Glutamatergic neuron (in vitro differentiated cells): Measurements from ENCODE around the gene KRCC1. TPM values are rescaled to one million over a fixed set of nuclear protein-coding genes. Genes with fewer than 3 reads are reported as not detected.

ENCODE experiments used
- DNase-seq: peaks from one replicate; pipeline ENCODE4 v3.0.0; 2022
- H3K27ac Mint-ChIP-seq: one replicate; pipeline ENCODE4 v1.8.0; 2020; ENCODE audit warnings: mild to moderate bottlenecking, mixed read lengths, inconsistent platforms; ENCODE audit not compliant: unreplicated experiment
- H3K27me3 Mint-ChIP-seq: one replicate; pipeline ENCODE4 v1.8.0; 2020; ENCODE audit warnings: mild to moderate bottlenecking, moderate library complexity, mixed read lengths, inconsistent platforms; ENCODE audit not compliant: unreplicated experiment
- H3K36me3 Mint-ChIP-seq: one replicate; pipeline ENCODE4 v1.8.0; 2020; ENCODE audit warnings: mild to moderate bottlenecking, mixed read lengths, inconsistent platforms; ENCODE audit not compliant: unreplicated experiment
- H3K4me1 Mint-ChIP-seq: one replicate; pipeline ENCODE4 v1.8.0; 2020; ENCODE audit warnings: mild to moderate bottlenecking, low read depth, mixed read lengths, inconsistent platforms; ENCODE audit not compliant: unreplicated experiment
- H3K4me3 Mint-ChIP-seq: one replicate; pipeline ENCODE4 v1.8.0; 2020; ENCODE audit warnings: mild to moderate bottlenecking, mixed read lengths, inconsistent platforms; ENCODE audit not compliant: unreplicated experiment
- H3K9me3 Mint-ChIP-seq: one replicate; pipeline ENCODE4 v1.8.0; 2020; ENCODE audit warnings: mild to moderate bottlenecking, moderate library complexity, mixed read lengths, inconsistent platforms; ENCODE audit not compliant: unreplicated experiment
- total RNA-seq: library from RNA; stranded (reverse); fragmentation: NEBNext Ultra II Directional; extraction: Animal tissue kit (Norgen Biotek cat#: 25700); gene quantifications from one replicate; pipeline ENCODE4 v1.2.1, GENCODE V29; 2021; ENCODE audit not compliant: unreplicated experiment
- TF ChIP-seq, protein P1 (sequence below): fragments of 200-600 bp; sonication (generic); IDR thresholded peaks from one replicate; pipeline ENCODE4 v1.5.0; 2021; ENCODE audit not compliant: partially characterized antibody, unreplicated experiment

KRCC1 gene
- total RNA-seq, 1 donor from 2014 or later = 8.0 TPM

DNA sequence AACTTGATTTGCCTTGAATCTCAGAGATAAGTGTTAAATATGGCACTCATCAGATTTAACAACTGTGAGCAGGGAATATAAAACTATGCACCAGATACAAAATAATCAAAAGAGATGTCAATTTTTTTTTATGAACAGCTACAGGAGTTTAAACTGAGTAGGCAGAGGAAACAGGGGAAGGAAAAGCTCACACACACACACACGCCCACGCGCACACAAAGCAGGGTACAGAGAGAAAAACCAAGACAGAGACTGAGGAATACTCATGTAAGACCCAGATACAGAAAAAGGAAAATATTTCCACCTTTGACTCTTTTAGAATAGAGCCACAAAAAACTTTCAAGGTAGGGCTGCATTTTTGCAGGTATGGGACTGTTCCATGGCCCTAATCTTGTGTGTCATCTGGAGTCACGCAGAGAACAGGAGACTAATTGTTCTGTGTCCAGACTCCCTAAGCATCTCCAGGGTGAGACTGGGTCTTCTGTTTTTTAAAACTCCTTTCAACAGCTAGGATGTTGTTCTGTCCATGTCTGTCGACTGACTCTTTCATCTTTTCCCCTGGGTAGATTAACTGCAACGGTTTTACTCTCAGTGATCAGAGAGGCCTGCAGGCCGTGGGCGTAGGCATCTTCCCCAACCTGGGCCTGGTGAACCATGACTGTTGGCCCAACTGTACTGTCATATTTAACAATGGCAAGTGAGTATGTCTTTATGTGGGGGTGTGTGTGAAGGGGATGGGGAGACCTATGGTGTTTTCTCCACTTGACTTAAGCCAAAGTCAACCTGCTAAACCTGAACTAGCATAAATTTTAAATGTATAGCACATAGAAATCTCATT lies 35.1 kb upstream of the KRCC1 start:
- Mint-ChIP-seq H3K4me1 (no peaks in the 10 kb centered on the region), H3K27me3 (peaks cover 2% of the 10 kb centered on the region)
- TF ChIP-seq, protein P1, sequence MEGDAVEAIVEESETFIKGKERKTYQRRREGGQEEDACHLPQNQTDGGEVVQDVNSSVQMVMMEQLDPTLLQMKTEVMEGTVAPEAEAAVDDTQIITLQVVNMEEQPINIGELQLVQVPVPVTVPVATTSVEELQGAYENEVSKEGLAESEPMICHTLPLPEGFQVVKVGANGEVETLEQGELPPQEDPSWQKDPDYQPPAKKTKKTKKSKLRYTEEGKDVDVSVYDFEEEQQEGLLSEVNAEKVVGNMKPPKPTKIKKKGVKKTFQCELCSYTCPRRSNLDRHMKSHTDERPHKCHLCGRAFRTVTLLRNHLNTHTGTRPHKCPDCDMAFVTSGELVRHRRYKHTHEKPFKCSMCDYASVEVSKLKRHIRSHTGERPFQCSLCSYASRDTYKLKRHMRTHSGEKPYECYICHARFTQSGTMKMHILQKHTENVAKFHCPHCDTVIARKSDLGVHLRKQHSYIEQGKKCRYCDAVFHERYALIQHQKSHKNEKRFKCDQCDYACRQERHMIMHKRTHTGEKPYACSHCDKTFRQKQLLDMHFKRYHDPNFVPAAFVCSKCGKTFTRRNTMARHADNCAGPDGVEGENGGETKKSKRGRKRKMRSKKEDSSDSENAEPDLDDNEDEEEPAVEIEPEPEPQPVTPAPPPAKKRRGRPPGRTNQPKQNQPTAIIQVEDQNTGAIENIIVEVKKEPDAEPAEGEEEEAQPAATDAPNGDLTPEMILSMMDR = no peak

DNA sequence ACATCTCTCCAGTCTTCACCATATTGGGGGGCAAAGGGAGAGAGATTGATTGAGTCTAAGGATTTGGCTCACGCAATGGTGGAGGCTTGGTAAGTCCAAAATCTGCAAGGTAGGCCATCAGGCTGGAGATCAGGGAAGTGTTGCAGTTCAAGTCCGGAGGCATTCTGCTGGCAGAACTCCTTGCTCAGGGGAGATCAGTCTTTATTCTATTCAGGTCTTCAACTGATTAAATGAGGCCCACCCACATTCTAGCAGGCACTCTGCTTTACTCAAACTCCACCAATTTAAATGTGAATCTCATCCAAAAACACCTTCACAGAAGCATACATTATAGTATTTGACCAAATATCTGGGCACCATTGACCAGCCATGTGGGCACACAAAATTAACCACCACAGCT lies 33.4 kb upstream of the KRCC1 start:
- no peak overlapping the region for H3K27ac Mint-ChIP-seq
- H3K4me1 Mint-ChIP-seq = no peaks in the 10 kb centered on the region
- H3K27me3 Mint-ChIP-seq = peaks cover 2% of the 10 kb centered on the region
- no peak for DNase-seq
- H3K9me3 Mint-ChIP-seq = peaks cover 3% of the 10 kb centered on the region
- no peak overlapping the region for H3K4me3 Mint-ChIP-seq
- peaks cover 4% of the 10 kb centered on the region for H3K36me3 Mint-ChIP-seq
- TF ChIP-seq, protein P1 = no peak

More for the DNA sequence above, 35.1 kb upstream of the KRCC1 start:
- H3K4me3 Mint-ChIP-seq = no peak overlapping the region
- peaks cover 3% of the 10 kb centered on the region for H3K9me3 Mint-ChIP-seq
- peaks cover 4% of the 10 kb centered on the region for H3K36me3 Mint-ChIP-seq
- DNase-seq = no peak
- peak overlapping the region; percentile 2 for H3K27ac Mint-ChIP-seq

DNA sequence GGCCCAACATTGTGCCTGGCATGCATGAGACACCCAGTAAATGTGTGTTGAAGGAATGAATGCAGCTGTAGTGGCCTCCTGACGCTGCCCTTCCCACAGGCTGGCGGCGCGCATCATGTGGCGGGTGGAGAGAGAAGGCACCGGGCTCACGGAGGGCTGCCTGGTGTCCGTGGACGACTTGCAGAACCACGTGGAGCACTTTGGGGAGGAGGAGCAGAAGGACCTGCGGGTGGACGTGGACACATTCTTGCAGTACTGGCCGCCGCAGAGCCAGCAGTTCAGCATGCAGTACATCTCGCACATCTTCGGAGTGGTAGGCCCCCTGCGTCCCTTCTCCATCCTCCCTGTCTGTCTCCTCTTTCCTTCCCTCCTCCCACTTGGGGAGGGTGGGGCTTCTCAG lies 32.2 kb upstream of the KRCC1 start:
- Mint-ChIP-seq H3K27ac (no peak overlapping the region), H3K27me3 (no peaks in the 10 kb centered on the region), H3K36me3 (no peaks in the 10 kb centered on the region), H3K9me3 (peaks cover 3% of the 10 kb centered on the region), H3K4me1 (no peaks in the 10 kb centered on the region), H3K4me3 (no peak overlapping the region)
- DNase-seq = no peak
- TF ChIP-seq, protein P1 = no peak

DNA sequence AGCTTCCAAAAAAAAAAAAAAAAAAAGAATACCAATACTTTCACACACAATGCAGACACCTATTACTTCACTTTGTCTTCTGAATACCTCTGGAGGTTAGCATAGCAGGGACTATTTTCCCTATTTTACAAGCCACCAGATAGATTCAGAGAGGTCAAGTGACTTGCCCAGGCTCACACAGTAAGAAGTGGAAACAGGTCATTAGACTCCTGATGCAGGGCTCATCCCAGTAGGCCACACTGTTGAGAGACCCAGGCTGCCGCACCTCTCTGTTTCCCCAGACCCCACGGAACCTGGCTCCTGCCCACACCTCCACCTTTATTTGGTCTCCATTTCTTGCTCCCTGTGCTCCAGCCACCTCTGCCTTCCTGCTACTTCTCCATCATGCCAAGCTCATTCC lies 31.5 kb upstream of the KRCC1 start:
- TF ChIP-seq, protein P1 = no peak

DNA sequence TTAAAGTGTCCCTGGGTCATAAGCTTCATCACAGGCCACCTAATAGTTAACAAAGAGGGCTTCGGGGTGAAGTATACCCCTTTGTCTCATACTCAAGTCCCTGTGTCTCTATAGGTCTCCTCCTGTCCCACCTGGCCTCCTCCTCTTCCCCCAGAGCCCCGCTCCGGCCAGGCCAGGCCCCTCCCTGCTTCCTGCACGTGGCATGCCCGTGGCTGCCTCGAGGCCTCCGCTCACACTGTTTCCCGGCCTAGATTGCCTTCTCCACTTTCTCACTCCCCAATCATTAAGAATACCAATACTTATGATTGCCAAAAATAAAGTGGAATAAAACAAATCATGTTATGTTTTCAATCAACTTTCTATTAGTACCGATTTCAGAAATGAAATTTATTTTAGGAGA lies 30.8 kb upstream of the KRCC1 start:
- Mint-ChIP-seq H3K4me1 (peaks cover 6% of the 10 kb centered on the region), H3K4me3 (no peak overlapping the region), H3K27ac (no peak overlapping the region), H3K9me3 (peaks cover 3% of the 10 kb centered on the region), H3K36me3 (no peaks in the 10 kb centered on the region), H3K27me3 (peaks cover 2% of the 10 kb centered on the region)
- no peak for DNase-seq
- TF ChIP-seq, protein P1 = no peak

More for the DNA sequence above, 31.5 kb upstream of the KRCC1 start:
- peaks cover 3% of the 10 kb centered on the region for H3K9me3 Mint-ChIP-seq
- no peaks in the 10 kb centered on the region for H3K4me1 Mint-ChIP-seq
- H3K27ac Mint-ChIP-seq = no peak overlapping the region
- H3K4me3 Mint-ChIP-seq = no peak overlapping the region
- no peaks in the 10 kb centered on the region for H3K27me3 Mint-ChIP-seq
- H3K36me3 Mint-ChIP-seq = no peaks in the 10 kb centered on the region
- DNase-seq = no peak
